ENCODE data around the gene KCTD17.

GRCh38 chr22:37001826-37002225 is 49.7 kb upstream of the KCTD17 start:
- TF ChIP-seq POLR2AphosphoS5 (IDR thresholded peaks at IDR 0.05) (no peak), POLR2A (IDR thresholded peaks at IDR 0.05) (no peak)
- TF ChIP-seq, protein P1, sequence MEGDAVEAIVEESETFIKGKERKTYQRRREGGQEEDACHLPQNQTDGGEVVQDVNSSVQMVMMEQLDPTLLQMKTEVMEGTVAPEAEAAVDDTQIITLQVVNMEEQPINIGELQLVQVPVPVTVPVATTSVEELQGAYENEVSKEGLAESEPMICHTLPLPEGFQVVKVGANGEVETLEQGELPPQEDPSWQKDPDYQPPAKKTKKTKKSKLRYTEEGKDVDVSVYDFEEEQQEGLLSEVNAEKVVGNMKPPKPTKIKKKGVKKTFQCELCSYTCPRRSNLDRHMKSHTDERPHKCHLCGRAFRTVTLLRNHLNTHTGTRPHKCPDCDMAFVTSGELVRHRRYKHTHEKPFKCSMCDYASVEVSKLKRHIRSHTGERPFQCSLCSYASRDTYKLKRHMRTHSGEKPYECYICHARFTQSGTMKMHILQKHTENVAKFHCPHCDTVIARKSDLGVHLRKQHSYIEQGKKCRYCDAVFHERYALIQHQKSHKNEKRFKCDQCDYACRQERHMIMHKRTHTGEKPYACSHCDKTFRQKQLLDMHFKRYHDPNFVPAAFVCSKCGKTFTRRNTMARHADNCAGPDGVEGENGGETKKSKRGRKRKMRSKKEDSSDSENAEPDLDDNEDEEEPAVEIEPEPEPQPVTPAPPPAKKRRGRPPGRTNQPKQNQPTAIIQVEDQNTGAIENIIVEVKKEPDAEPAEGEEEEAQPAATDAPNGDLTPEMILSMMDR (IDR thresholded peaks at IDR 0.05), result no peak
